GM12872 (cell line): ENCODE data around the gene MAP3K6.
A peak's percentile ranks its signal among the peaks of the same experiment; 100 is the strongest.

Source experiments
- TF ChIP-seq, protein P1 (sequence below): IDR thresholded peaks from 3 replicates; pipeline ENCODE4 v1.5.1; 2011; ENCODE audit warnings: low read depth, mild to moderate bottlenecking, low read length, moderate library complexity; ENCODE audit not compliant: insufficient read depth

Gene MAP3K6

DNA sequence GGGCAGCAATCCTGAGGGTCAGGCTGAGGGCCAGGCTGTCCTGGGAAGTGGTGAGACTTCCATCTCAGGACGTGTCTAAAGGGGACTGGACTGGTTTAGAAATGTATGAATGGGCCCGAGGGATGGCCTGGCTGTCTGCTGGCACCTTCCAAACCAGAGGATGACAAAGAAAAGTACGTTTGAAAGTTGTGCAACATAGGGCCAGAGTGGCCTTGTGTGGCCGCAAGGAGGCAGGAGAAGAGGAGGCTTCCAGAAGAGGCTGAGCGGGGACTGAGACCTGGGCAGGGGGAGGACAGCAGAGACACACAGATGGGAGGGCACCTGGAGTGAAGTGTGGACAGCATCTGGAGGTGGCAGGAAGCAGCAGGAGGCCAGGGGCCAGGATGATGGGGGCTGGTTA lies 27.5 kb downstream of the MAP3K6 start:
- TF ChIP-seq, protein P1, sequence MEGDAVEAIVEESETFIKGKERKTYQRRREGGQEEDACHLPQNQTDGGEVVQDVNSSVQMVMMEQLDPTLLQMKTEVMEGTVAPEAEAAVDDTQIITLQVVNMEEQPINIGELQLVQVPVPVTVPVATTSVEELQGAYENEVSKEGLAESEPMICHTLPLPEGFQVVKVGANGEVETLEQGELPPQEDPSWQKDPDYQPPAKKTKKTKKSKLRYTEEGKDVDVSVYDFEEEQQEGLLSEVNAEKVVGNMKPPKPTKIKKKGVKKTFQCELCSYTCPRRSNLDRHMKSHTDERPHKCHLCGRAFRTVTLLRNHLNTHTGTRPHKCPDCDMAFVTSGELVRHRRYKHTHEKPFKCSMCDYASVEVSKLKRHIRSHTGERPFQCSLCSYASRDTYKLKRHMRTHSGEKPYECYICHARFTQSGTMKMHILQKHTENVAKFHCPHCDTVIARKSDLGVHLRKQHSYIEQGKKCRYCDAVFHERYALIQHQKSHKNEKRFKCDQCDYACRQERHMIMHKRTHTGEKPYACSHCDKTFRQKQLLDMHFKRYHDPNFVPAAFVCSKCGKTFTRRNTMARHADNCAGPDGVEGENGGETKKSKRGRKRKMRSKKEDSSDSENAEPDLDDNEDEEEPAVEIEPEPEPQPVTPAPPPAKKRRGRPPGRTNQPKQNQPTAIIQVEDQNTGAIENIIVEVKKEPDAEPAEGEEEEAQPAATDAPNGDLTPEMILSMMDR = no peak

DNA sequence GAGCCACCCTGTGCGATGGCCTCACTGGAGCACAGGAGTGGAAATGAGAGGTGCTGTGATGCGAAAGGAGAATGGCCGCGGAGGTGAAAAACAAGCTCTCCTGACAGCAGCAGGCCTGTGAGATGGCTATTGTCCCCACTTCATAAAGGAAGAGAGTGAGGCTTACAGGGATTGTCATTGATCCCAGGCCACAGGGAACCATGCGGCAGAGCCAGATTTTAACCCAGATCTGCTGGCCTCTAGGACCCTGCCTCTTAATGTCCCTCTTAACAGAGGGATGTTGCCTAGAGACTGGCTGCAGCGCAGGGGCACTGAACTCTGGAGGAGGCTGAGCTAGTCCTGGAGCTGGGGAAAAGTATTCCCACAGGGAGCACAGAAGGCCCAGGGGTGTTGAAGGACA lies 28.0 kb downstream of the MAP3K6 start:
- TF ChIP-seq, protein P1 = no peak

DNA sequence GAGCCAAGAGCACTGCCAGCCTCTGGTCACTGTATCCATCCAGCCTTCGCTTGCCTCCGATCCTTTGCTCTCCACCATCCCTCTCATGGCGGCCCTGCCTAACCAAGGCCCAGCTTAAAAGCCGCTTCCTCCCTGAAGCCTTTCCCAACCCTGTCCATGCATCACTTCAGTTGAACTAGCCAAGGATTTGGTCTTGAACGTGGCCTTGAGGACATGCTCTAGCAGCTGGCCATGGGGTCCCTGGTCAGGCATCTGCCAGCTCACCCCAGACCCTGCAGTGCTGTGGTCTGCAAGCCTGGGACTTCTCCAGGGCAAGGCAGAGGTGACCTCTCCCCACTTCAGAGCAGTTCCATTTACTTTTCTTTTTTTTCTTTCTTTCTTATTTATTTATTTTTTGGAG lies 30.0 kb downstream of the MAP3K6 start:
- TF ChIP-seq, protein P1 = no peak

DNA sequence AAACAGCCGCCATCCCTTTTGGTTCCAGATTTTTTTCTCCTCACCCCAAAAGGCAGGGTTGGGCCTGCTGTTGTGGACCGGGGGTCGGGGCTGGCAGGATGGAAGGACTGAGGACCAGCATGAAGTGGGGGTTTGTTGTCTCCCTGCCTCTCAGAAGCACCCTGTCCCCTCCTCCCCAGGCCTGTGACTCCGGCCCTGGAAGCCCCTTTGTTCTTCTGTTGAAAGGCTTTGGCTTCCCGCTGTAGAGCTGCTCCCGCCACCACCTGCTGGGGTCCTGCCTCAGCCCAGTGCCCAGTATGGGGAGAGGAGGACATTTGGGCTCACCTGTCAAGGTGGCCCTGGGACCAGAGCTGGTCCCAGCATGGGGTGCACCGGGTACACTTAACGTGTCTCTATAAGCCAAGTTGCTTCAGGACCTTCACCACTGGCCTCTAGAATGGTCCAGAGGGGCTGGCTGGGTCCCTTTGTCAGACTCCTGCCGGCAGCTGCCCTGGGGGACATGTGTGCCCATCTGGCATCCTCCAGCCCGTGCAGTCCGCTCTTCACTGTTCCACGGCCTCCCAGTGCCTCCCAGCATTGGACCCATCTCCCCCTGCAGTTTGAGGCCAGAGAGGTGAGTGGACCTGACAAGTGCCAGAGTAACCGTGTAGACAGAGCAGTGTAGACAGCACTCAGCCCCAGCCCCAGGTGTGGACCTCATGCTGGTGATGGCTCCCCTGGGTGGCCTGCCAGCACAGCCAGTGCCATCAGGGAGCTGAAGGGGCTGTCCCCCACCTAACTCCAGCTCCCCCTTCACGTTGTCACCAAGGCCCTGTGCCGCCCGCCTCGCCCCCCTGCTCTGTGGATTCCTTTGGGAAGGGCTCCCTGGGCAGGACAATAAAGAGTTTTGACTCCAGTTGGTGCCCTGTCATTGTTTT lies 31.0 kb downstream of the MAP3K6 start:
- TF ChIP-seq, protein P1 = no peak

DNA sequence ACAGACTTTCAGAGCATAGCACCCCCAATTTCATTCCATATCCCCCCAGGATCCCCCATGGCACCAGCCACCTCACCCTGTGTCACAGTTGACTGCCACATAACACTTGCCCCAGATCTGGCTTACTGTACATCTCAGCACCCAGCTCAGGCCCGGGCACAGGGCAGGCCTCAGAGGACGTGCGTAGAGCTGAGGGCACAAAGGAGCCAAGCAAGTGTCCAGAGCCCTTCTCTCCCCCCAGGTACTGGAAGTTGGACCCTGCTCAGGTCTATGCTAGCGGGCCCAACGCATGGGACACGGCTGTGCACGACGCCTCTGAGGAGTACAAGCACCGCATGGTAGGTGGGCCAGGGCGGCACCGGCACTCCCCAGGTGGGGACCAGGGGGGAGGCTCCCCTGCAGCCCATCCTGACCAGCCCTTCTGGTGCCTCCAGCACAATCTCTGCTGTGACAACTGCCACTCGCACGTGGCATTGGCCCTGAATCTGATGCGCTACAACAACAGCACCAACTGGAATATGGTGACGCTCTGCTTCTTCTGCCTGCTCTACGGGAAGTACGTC lies 33.0 kb downstream of the MAP3K6 start:
- TF ChIP-seq, protein P1 = no peak

DNA sequence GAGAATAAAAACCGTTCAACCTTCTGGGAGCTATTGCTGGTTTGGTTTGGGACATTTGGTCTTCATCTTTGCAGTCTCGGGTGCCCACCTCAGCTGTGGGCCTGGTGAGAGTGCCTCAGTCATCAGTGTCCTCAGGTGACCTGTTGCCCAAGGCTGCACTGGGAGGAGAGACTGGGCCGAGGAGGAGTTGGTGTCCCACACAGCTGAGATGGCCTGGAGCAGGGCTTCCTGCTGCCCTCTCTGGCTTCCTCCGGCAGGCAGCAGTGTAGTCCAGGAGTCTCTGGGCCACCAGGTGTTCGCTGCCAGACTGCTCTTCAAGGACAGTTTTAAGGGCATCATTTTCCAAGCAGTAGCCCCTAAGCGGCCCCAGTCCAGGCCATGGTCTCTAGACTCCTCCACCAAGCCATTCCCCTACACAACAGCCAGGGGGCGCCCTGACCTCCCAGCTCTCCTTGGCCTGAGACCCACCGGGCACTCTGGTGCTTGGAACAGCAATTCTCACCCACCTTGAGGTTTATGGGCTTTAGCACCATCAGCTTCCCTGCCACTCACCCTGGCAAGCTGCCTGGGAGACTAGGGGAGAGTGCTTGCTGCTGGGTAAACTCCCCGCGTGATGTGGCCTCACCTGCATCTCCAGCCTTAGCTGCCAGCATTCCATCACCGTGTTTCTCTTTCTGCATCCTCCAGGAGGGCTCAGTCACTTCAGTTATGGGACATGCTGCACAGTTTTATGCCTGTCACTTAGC lies 34.1 kb downstream of the MAP3K6 start:
- TF ChIP-seq, protein P1 = peak; percentile 94

DNA sequence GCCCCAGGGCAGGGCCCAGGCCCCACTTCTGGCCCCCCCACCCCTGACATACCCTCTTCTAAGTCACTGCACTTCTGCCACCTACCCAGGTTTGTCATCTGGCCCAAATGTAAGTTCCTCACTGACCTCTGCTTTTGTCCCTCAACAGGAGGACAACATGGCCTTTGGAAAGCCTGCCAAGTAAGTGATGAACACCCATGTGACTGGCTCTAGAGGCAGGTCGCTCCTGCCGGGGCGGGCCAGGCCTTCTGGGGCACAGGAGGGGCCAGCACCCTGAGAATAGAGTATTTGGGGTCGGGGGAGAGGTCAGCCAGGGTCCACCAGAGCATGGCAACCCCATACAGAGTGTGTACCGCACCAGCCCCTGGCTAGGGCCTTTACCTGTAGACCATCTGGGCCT lies 34.8 kb downstream of the MAP3K6 start:
- TF ChIP-seq, protein P1 = no peak
